SK-N-SH treated with all-trans-retinoic acid at 6 μM for 48 hours (cell line): ENCODE data around the gene ADH1C.

Source experiments
- ARNTL ChIP-seq: fragments of 450-650 bp; formaldehyde crosslinking; IDR thresholded peaks from 2 replicates; pipeline ENCODE4 v1.5.0; 2020; ENCODE audit warnings: low read depth, mild to moderate bottlenecking, moderate library complexity, borderline replicate concordance
- ISL1 ChIP-seq: fragments of 250-450 bp; sonication (Bioruptor Pico); IDR thresholded peaks from 2 replicates; pipeline ENCODE4 v2.1.2; 2022; ENCODE audit warnings: mild to moderate bottlenecking, moderate library complexity
- RARB ChIP-seq: fragments of 250-450 bp; sonication (Bioruptor Pico); IDR thresholded peaks from 2 replicates; pipeline ENCODE4 v1.8.0; 2021; ENCODE audit warnings: mild to moderate bottlenecking, moderate library complexity
- TOX ChIP-seq: fragments of 250-450 bp; sonication (Bioruptor Pico); IDR thresholded peaks from 2 replicates; pipeline ENCODE4 v1.8.0; 2021; ENCODE audit warnings: mild to moderate bottlenecking, moderate library complexity, borderline replicate concordance
- ZNF565 ChIP-seq: fragments of 450-650 bp; formaldehyde crosslinking; conservative IDR thresholded peaks from 2 replicates; pipeline ENCODE4 v1.5.0; 2020; ENCODE audit warnings: low read depth, mild to moderate bottlenecking, moderate library complexity
- TF ChIP-seq, protein P1 (sequence below): fragments of 250-450 bp; sonication (Bioruptor Pico); IDR thresholded peaks from 2 replicates; pipeline ENCODE4 v1.5.0; 2020; ENCODE audit warnings: mild to moderate bottlenecking, moderate library complexity
- TF ChIP-seq, protein P2 (sequence below): fragments of 250-450 bp; sonication (Bioruptor Pico); IDR thresholded peaks from 2 replicates; pipeline ENCODE4 v1.8.0; 2021; ENCODE audit warnings: low read depth, mild to moderate bottlenecking, moderate library complexity, borderline replicate concordance
- TF ChIP-seq, protein P3 (sequence below): fragments of 250-450 bp; sonication (Bioruptor Pico); IDR thresholded peaks from 2 replicates; pipeline ENCODE4 v1.8.0; 2020; ENCODE audit warnings: mild to moderate bottlenecking, moderate library complexity, borderline replicate concordance

DNA sequence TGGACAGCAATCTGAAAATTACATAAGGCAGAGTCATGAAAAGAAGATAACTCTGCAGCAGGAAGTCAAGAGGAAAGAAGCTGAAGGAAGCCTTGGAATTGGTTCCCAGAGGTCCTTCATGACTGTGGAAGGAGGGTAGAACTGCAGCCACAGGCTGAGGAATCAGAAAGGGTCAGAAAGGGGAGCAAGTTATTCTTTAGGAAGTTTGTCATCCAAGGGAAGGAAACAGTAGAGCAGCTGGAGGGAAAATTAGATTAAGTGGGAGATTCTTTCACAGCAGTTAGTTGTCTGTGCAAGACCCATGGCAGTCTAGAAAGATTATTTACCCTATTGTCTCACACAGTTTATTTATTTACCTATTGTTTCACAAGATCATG, 9.3 kb upstream of the ADH1C start:
- TF ChIP-seq, protein P1, sequence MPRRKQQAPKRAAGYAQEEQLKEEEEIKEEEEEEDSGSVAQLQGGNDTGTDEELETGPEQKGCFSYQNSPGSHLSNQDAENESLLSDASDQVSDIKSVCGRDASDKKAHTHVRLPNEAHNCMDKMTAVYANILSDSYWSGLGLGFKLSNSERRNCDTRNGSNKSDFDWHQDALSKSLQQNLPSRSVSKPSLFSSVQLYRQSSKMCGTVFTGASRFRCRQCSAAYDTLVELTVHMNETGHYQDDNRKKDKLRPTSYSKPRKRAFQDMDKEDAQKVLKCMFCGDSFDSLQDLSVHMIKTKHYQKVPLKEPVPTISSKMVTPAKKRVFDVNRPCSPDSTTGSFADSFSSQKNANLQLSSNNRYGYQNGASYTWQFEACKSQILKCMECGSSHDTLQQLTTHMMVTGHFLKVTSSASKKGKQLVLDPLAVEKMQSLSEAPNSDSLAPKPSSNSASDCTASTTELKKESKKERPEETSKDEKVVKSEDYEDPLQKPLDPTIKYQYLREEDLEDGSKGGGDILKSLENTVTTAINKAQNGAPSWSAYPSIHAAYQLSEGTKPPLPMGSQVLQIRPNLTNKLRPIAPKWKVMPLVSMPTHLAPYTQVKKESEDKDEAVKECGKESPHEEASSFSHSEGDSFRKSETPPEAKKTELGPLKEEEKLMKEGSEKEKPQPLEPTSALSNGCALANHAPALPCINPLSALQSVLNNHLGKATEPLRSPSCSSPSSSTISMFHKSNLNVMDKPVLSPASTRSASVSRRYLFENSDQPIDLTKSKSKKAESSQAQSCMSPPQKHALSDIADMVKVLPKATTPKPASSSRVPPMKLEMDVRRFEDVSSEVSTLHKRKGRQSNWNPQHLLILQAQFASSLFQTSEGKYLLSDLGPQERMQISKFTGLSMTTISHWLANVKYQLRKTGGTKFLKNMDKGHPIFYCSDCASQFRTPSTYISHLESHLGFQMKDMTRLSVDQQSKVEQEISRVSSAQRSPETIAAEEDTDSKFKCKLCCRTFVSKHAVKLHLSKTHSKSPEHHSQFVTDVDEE (CRISPR knock-in tag): no peak
- TF ChIP-seq RARB (CRISPR knock-in tag) (no peak), ZNF565 (CRISPR knock-in tag) (no peak), ISL1 (CRISPR knock-in tag) (no peak), ARNTL (CRISPR knock-in tag) (no peak), TOX (CRISPR knock-in tag) (no peak)
- TF ChIP-seq, protein P2, sequence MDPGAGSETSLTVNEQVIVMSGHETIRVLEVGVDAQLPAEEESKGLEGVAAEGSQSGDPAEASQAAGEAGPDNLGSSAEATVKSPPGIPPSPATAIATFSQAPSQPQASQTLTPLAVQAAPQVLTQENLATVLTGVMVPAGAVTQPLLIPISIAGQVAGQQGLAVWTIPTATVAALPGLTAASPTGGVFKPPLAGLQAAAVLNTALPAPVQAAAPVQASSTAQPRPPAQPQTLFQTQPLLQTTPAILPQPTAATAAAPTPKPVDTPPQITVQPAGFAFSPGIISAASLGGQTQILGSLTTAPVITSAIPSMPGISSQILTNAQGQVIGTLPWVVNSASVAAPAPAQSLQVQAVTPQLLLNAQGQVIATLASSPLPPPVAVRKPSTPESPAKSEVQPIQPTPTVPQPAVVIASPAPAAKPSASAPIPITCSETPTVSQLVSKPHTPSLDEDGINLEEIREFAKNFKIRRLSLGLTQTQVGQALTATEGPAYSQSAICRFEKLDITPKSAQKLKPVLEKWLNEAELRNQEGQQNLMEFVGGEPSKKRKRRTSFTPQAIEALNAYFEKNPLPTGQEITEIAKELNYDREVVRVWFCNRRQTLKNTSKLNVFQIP (CRISPR knock-in tag): no peak
- TF ChIP-seq, protein P3, sequence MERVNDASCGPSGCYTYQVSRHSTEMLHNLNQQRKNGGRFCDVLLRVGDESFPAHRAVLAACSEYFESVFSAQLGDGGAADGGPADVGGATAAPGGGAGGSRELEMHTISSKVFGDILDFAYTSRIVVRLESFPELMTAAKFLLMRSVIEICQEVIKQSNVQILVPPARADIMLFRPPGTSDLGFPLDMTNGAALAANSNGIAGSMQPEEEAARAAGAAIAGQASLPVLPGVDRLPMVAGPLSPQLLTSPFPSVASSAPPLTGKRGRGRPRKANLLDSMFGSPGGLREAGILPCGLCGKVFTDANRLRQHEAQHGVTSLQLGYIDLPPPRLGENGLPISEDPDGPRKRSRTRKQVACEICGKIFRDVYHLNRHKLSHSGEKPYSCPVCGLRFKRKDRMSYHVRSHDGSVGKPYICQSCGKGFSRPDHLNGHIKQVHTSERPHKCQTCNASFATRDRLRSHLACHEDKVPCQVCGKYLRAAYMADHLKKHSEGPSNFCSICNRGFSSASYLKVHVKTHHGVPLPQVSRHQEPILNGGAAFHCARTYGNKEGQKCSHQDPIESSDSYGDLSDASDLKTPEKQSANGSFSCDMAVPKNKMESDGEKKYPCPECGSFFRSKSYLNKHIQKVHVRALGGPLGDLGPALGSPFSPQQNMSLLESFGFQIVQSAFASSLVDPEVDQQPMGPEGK (CRISPR knock-in tag): no peak
